Endothelial cell of umbilical vein (primary cell): ENCODE results near the gene TMEM186. TPM values are rescaled to one million over a fixed set of nuclear protein-coding genes. Genes with fewer than 3 reads are reported as not detected.

ENCODE experiments used
- BruUV-seq: library from RNA; stranded (reverse); fragments of 400-500 nt; replicated peaks from 2 replicates; lab custom pipeline; 2021; lab: Mats Ljungman, UMichigan
- CTCF ChIA-PET: fragments of 300-600, 350-600 bp; sonication (Branson Sonifier 250); formaldehyde crosslinking; loops from one replicate; lab custom pipeline; 2021; ENCODE audit warnings: antibody characterized with exemption, inconsistent platforms; lab: Charles Lee
- POLR2A ChIA-PET: fragments of 300-600, 350-600 bp; sonication (Branson Sonifier 250); formaldehyde crosslinking; loops from one replicate; lab custom pipeline; 2021; ENCODE audit warnings: antibody characterized with exemption, inconsistent platforms; lab: Charles Lee
- DNase-seq: peaks from one replicate; pipeline ENCODE4 v3.0.0-alpha.2; 2011; ENCODE audit warnings: low read depth, low spot score
- FAIRE-seq: peaks from 2 replicates; lab custom pipeline; 2011; peaks lifted over from hg19 to GRCh38; lab: Jason Lieb, UNC
- H2AFZ ChIP-seq: 2 replicates; pipeline ENCODE4 v1.6.0; 2012; ENCODE audit warnings: low read depth, low read length, control low read depth, inconsistent platforms
- H3K27ac ChIP-seq: 2 replicates; pipeline ENCODE4 v1.5.1; 2011; ENCODE audit warnings: low read depth, mild to moderate bottlenecking, control low read depth, low read length, moderate library complexity; ENCODE audit not compliant: insufficient read depth
- H3K27me3 ChIP-seq, 2 experiments: 2 replicates each; pipeline versions ENCODE4 v1.6.0 to v1.6.1; 2011; ENCODE audit warnings: low read length in 2 of 2, mixed read lengths in 1 of 2; ENCODE audit not compliant: control insufficient read depth in 2 of 2, insufficient read depth in 2 of 2
- H3K36me3 ChIP-seq, 2 experiments: 2 replicates in 1 of 2; 3 replicates in 1 of 2; pipeline ENCODE4 v1.5.1; 2011; ENCODE audit warnings: low read length in 2 of 2, mild to moderate bottlenecking in 1 of 2, moderate library complexity in 1 of 2; ENCODE audit not compliant: control insufficient read depth in 2 of 2, insufficient read depth in 2 of 2; ENCODE audit errors: extremely low read depth in 1 of 2
- H3K4me1 ChIP-seq: 3 replicates; pipeline ENCODE4 v1.5.1; 2011; ENCODE audit warnings: mild to moderate bottlenecking, low read length; ENCODE audit not compliant: control insufficient read depth, insufficient read depth; ENCODE audit errors: extremely low read depth
- H3K4me2 ChIP-seq: 2 replicates; pipeline ENCODE4 v1.6.1; 2011; ENCODE audit warnings: low read length, control low read depth, mixed read lengths; ENCODE audit not compliant: insufficient read depth
- H3K4me3 ChIP-seq, 3 experiments: fragments of 200-600 bp in 1 of 3; sonication (generic), shearing (Covaris generic) in 1 of 3; replicated peaks in 1 of 3; 2 replicates each; pipeline ENCODE4 v1.5.1; 2011 to 2016; ENCODE audit warnings: control low read depth in 3 of 3, low read length in 3 of 3, mild to moderate bottlenecking in 2 of 3, inconsistent platforms in 1 of 3, low read depth in 1 of 3, moderate library complexity in 1 of 3; ENCODE audit not compliant: insufficient read depth in 1 of 3
- H3K79me2 ChIP-seq: 2 replicates; pipeline ENCODE4 v1.6.0; 2012; ENCODE audit warnings: low read length, inconsistent platforms; ENCODE audit not compliant: control insufficient read depth, insufficient read depth
- H3K9ac ChIP-seq: replicated peaks from 2 replicates; pipeline ENCODE3; 2011; ENCODE audit warnings: low read length, control low read depth; ENCODE audit not compliant: insufficient read depth; ENCODE audit errors: extremely low read depth
- H3K9me1 ChIP-seq: replicated peaks from 3 replicates; pipeline ENCODE4 v1.6.0; 2011; ENCODE audit warnings: mild to moderate bottlenecking, low read length; ENCODE audit not compliant: control insufficient read depth, insufficient read depth; ENCODE audit errors: extremely low read depth
- H3K9me3 ChIP-seq: replicated peaks from 2 replicates; pipeline ENCODE4 v1.5.1; 2012; ENCODE audit warnings: low read length, inconsistent platforms; ENCODE audit not compliant: control insufficient read depth, insufficient read depth
- H4K20me1 ChIP-seq: replicated peaks from 2 replicates; pipeline ENCODE3; 2011; ENCODE audit warnings: mild to moderate bottlenecking, low read length; ENCODE audit not compliant: control insufficient read depth, insufficient read depth; ENCODE audit errors: extremely low read depth
- CTCF ChIP-seq, 2 donors: IDR thresholded peaks; 1 replicate in 1 of 2; 2 replicates in 1 of 2; pipeline ENCODE4 v1.5.1; 2011; ENCODE audit warnings: low read length in 2 of 2, mild to moderate bottlenecking in 2 of 2, moderate library complexity in 2 of 2, control low read depth in 1 of 2, inconsistent platforms in 1 of 2, low read depth in 1 of 2; ENCODE audit not compliant: insufficient read depth in 1 of 2; ENCODE audit errors: extremely low read depth in 1 of 2
- EZH2 ChIP-seq: IDR thresholded peaks from 2 replicates; pipeline ENCODE4 v1.6.1; 2012; ENCODE audit warnings: borderline replicate concordance, low read depth, mild to moderate bottlenecking, moderate library complexity, low read length, inconsistent platforms; ENCODE audit not compliant: severe bottlenecking
- FOS ChIP-seq: IDR thresholded peaks from 2 replicates; pipeline ENCODE4 v1.6.1; 2011; ENCODE audit warnings: mild to moderate bottlenecking, low read length, moderate library complexity, borderline replicate concordance; ENCODE audit not compliant: insufficient read depth
- GATA2 ChIP-seq: IDR thresholded peaks from 2 replicates; pipeline ENCODE4 v1.7.0; 2011; ENCODE audit warnings: low read depth, mild to moderate bottlenecking, moderate library complexity, mixed read lengths, low read length; ENCODE audit not compliant: insufficient read length, insufficient read depth
- JUN ChIP-seq: IDR thresholded peaks from 2 replicates; pipeline ENCODE4 v1.6.1; 2011; ENCODE audit warnings: borderline replicate concordance, low read depth; ENCODE audit not compliant: insufficient read length, insufficient read depth
- MAX ChIP-seq: IDR thresholded peaks from 2 replicates; pipeline ENCODE4 v1.6.1; 2011; ENCODE audit not compliant: insufficient read depth, insufficient read length
- MYC ChIP-seq: IDR thresholded peaks from one replicate; pipeline ENCODE4 v1.6.1; 2011; ENCODE audit warnings: mild to moderate bottlenecking, low read depth, low read length
- POLR2A ChIP-seq: IDR thresholded peaks from 2 replicates; pipeline ENCODE4 v1.6.1; 2012; ENCODE audit warnings: low read depth, mild to moderate bottlenecking, control low read depth, low read length
- POLR2AphosphoS5 ChIP-seq: IDR thresholded peaks from 2 replicates; pipeline ENCODE4 v1.6.1; 2012; ENCODE audit warnings: low read depth, mild to moderate bottlenecking, control low read depth, low read length, moderate library complexity; ENCODE audit not compliant: insufficient read depth
- dilution Hi-C: fragments of 300-500 bp; cut with MboI; formaldehyde crosslinking; loops from one replicate; pipeline ENCODE4 v1.15.0; 2019; ENCODE audit warnings: low sequenced_read_pairs; ENCODE audit not compliant: extremely low pct_ligation_motif_present
- intact Hi-C: fragments of 100-400 bp; cut with micrococcal nuclease; formaldehyde crosslinking; loops from one replicate; pipeline ENCODE4 v1.10.0; 2022
- polyA plus RNA-seq, 4 experiments: library from polyadenylated mRNA; depleted of rRNA in 3 of 4; stranded (reverse) in 3 of 4; unstranded in 1 of 4; fragments of >200 nt; gene quantifications; 2 replicates each; pipeline versions ENCODE4 v1.2.1 to v1.2.3, GENCODE V29; 2011 to 2012; ENCODE audit warnings: missing spikeins in 1 of 4
- total RNA-seq: library from RNA; stranded (reverse); gene quantifications from 2 replicates; pipeline ENCODE4 v1.2.3, GENCODE V29; 2021

Gene TMEM186
- total and polyA plus RNA-seq, 2 donors (not counting 3 experiments of a cell fraction or from before 2014, with no cell fraction given) = 8.0 to 9.6 TPM

GRCh38 chr16:8828541-8829165 is 31.2 kb upstream of the TMEM186 start:
- peak overlapping the region; percentile 36 for H3K27ac ChIP-seq
- TF ChIP-seq POLR2A (no peak), FOS (peak; percentile 51), POLR2AphosphoS5 (peak; percentile 12), GATA2 (no peak), JUN (peak; percentile 49)
- H3K4me3 ChIP-seq = no peak overlapping the region
- no peak overlapping the region for H3K9ac ChIP-seq
- peaks cover 18% of the 10 kb centered on the region for H3K4me1 ChIP-seq
- H3K9me3 ChIP-seq = no peaks in the 10 kb centered on the region
- dilution Hi-C loops = no loop called here
- H3K27me3 ChIP-seq = no peaks in the 10 kb centered on the region
- H4K20me1 ChIP-seq = no peaks in the 10 kb centered on the region
- ChIA-PET POLR2A (interaction anchor here (0.7 kb wide), 1 partner anchor 40 kb away, joined by 4 read pairs; the partner anchor contains the start of gene CARHSP1), CTCF (interaction anchor here (0.7 to 2.2 kb wide), 10 partner anchors 12 to 180 kb away, joined by 3 to 22 read pairs (median 4); partner anchors contain the start of genes CARHSP1 and LITAFD)
- H3K79me2 ChIP-seq = peaks cover 9% of the 10 kb centered on the region
- no peak overlapping the region for H2AFZ ChIP-seq
- intact Hi-C loops = no loop called here
- peaks cover 9 to 11% of the 10 kb centered on the region in 2 experiments for H3K36me3 ChIP-seq
- FAIRE-seq (peak; percentile 58), DNase-seq (peak; percentile 69)
- no peaks in the 10 kb centered on the region for H3K9me1 ChIP-seq
- no TSS peak for BruUV-seq
- H3K4me2 ChIP-seq = peak overlapping the region; percentile 10

- DNase-seq = no peak
- no TSS peak for BruUV-seq
- Histone ChIP-seq H3K9me1 (no peaks in the 10 kb centered on the region), H3K27ac (no peak overlapping the region), H3K4me3 (no peak overlapping the region), H3K36me3 (peaks cover 4 to 9% of the 10 kb centered on the region in 2 experiments), H3K4me1 (peaks cover 18% of the 10 kb centered on the region), H4K20me1 (peaks cover 4% of the 10 kb centered on the region), H3K9me3 (no peaks in the 10 kb centered on the region), H3K4me2 (no peak overlapping the region), H3K27me3 (no peaks in the 10 kb centered on the region), H3K79me2 (peaks cover 6% of the 10 kb centered on the region), H3K9ac (no peak overlapping the region), H2AFZ (no peak overlapping the region)
- POLR2A ChIA-PET = interaction anchor here (1.1 kb wide), 1 partner anchor 16 kb away, joined by 3 read pairs; no protein-coding TSS in a partner anchor
- dilution Hi-C loops (no loop called here), intact Hi-C loops (no loop called here)
- no peak for TF ChIP-seq CTCF (IDR thresholded peaks at IDR 0.05; ENCODE audit: extremely low read depth in 1 of 2, insufficient read depth in 1 of 2, low read depth in 1 of 2, low read length in 2 of 2)
- no peak for TF ChIP-seq JUN
- TF ChIP-seq MYC = no peak
- TF ChIP-seq EZH2 = no peak
- no peak for TF ChIP-seq GATA2
- TF ChIP-seq POLR2AphosphoS5 = no peak
- TF ChIP-seq POLR2A = no peak
- TF ChIP-seq FOS = no peak
- no peak for TF ChIP-seq MAX
- CTCF ChIA-PET = interaction anchor here (1.0 kb wide), 1 partner anchor 54 kb away, joined by 6 read pairs; no protein-coding TSS in a partner anchor
- FAIRE-seq = no peak
These were observed 28.9 kb upstream of the TMEM186 start for GRCh38 chr16:8826278-8826879.
